ENCODE data around the gene MGLL.
"Not testable (repeated sequence)": the region's sequence is repeated elsewhere in the genome, so short reads cannot be mapped to it uniquely, and the experiment has no call there.

Gene MGLL

DNA sequence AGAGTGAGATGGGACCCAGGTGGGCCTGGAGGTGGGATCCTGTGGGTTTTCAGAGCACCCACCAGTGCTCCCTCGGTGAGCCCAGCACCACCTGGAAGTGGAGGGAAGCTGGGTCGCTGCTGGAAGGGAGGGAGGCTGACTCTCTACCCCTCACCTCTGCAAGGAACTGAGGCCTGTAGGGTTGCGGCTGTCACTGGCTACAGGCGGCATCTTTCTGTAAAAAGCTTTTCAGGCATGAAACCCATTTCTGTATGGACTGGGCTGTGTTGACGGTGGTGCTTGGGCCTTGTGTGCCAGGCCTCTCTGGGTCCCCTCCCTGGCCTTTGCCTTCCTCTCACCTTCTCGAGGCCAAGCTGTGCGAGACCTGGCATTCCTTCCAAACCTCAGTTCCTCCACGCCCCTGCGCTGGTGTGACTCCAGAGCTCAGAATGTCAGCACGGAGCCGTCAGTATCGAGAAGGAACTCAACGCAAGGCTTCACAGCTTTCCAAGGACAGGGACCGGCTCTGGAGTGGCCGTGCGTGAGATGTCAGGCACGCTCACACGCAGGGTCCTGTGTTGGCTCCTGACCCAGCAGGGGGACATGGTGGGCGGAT, 133.0 kb downstream of the MGLL start:
- Histone ChIP-seq H3K4me3 (no peak overlapping the region), H3K27ac (no peak overlapping the region)

DNA sequence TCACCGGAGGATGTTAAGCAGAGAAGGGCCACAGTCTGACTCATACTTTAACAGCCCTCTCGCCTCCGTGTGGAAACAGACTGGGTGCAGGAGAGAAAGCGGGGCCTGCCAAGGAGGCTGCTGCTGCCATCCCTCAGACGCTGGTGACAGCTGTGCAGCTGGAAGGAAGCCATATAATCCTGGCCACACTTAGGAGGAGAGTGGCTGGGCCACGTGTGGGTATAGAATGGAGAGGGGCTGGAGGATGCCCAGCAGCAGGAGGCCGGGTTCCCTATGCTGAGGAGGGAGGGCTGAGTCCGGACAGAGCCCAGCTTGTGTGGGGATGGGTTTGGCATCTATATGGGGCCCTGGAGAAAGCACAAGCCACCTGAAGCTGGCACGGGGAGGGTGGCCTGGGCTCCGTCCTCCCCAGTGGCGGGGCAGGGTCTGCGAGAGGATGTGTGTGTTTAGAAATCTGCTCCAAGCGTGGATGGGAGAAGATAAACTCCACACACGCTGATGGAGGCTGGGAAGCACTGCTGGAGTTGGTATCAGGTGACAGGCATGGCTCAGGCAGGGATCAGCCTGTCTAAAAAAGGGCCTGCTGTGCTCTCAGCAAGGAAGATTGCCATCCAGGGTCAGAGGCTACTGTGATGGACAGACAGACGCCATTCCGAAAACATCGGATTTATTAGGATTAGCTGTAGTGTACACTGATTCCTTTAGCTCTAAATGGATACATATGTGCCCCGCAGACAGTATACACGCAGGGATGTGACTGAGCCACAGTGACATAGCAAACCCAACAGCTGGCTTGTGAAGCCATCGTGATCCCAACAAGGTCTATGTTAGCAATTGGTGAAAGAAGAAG, 133.7 kb downstream of the MGLL start:
- Histone ChIP-seq H3K27ac (no peak overlapping the region), H3K4me3 (no peak overlapping the region)

DNA sequence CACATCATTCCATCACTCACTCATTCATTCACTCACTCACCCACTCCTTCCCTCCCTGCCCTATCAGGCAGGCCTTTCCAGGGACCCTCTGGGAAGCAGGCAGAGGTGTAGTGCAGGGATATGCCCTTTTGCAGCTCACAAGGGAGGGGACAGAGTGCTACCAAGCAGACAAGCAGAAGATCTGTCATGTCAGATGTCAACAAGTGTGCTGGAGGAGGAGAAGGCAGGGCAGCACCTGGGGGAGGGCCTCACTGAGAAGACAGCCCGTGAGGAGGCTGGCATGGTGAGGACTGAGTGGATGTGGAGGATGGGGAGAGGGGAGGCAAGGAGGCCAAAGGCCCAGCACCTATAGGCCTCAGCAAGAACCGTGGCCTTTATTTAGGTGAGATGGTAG, 134.3 kb downstream of the MGLL start:
- Histone ChIP-seq H3K4me3 (no peak overlapping the region), H3K27ac (no peak overlapping the region)

DNA sequence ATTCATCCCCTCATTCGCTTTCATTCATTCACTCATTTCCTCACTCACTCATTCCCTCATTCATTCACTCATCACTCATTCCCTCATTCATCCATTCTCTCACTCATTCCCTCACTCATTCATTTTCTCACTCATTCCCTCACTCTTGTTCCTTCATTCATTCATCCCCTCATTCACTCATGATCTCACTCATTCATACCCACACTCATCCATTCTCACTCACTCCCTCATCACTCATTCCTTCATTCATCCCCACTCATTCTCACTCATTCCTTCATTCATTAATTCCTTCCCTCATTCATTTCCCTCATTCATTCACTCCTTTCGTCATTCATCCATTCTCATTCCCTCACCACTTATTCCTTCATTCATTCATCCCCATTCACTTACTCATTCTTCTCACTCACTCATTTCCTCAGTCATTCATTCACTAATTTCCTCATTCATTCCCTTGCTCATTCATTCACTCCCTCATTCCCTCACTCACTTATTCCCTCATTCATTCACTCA, 135.0 kb downstream of the MGLL start:
- Histone ChIP-seq H3K4me3 (no peak overlapping the region), H3K27ac (no peak overlapping the region)

DNA sequence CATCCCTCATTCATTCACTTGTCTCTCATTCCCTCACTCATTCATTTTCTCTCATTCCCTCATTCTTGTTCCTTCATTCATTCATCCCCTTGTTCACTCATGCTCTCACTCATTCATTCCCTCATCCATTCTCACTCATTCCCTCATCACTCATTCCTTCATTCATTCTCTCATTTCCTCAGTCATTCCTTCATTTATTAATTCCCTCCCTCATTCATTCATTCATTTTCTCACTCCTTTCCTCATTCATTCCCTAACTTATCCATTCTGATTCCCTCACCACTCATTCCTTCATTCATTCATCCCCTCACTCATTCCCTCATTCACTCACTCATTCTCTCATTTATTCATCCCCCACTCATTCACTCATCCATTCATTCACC, 135.8 kb downstream of the MGLL start:
- no peak overlapping the region for H3K4me3 ChIP-seq
- H3K27ac ChIP-seq = no peak overlapping the region

DNA sequence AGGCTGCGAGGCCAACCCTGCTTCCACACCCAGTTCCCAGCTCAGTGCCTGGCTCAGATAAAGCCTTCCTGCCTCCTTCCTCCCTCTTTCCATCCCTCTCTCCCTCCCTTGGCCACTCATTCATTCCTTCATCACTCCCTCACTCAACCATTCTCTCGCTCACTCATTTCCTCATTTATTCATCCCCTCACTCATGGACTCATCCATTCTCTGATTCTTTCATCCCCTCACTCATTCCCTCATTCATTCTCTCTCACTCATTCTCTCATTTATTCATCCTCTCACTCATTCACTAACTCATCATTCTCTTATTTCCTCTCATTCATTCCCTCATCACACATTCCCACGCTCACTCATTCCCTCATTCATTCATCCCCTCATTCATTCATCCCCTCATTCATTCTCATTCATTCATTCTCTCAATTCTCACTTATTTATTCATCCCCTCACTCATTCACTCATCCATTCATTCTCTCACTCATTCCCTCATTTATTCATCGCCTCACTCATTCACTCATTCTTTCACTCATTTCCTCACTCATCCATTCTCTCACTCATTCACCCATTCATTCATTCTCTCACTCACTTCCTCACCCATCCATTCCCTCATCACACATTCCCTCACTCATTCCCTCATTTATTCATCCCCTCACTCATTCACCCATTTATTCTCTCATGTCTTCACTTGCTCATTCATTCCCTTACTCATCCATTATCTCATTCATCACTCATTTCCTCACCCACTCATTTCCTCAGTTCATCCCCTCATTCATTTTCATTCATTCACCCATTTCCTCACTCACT, 136.4 kb downstream of the MGLL start:
- no peak overlapping the region for H3K4me3 ChIP-seq
- H3K27ac ChIP-seq = no peak overlapping the region

DNA sequence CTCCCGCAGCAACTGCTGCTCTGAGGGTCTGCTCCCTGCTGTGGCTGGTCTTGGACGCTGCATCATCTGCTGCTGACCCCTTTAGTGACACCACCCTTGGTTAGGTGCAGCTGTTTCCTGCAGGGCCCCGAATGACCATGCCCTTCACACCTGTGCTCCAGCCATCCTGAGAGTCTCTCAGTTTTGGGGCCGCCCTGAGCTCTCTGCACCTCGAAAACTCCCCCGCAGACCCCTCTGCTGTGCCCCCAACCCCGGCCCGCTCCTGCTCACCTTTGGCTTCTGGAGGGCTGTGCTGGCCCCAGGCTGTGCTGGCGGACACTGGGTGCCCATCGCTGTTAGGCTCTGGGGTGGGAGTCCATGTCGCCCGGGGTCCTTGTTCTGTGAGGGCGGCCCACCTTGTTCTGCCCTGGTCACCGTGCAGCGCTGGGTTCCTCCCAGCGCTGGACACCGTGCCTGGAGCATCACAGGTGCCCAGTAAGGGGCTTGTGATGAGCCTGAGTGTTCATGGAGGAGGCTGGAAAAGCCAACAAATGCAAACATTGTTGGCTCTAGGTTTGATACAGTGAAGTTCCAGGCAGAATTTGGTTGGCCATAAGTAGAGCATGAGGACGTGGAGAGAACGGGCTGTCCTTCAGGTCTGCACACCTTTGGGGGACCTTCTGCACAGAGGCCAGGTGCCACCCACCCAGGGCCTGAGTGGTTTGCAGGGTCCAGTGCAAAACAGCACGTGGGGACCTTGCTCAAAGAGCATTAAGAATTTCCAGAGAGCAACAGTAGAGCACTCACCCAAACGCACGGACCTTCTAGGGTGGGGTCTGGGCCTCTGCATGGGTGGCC, 137.2 kb downstream of the MGLL start:
- Histone ChIP-seq H3K27ac (no peak overlapping the region), H3K4me3 (no peak overlapping the region)

DNA sequence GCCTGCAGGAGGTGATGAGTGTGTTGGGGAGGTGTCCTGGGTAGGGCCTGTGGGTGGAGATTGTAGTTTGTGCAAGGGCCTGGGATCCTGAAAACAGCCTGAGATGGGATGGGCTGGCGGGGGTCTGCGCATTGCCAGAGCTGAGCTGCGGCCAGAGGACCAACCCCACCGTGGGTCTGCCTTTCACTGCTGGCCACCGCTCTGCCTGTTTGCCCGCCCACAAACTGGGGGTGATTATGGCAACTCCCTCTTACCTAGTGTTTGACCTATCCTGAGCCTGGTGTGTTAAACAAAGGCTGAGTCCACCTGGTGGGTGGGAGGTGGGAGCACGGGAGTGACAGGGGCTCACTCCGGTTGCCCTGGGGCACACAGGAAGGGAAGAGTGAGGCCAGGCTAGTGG, 139.8 kb downstream of the MGLL start:
- no peak overlapping the region for H3K27ac ChIP-seq
- no peak overlapping the region for H3K4me3 ChIP-seq

DNA sequence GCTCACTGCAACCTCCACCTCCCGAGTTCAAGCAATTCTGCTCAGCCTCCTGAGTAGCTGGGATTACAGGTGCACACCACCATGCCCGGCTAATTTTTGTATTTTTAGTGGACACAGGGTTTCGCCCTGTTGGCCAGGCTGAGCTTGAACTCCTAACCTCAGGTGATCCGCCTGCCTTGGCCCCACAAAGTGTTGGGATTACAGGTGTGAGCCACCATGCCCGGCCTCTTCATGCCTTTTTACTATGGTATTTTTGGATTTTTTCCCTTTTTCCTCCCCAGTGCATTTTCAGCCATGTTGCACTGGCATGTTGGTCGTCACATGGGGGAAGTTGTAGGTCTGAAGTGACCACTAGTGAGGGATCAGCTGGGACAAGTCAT, 140.2 kb downstream of the MGLL start:
- not testable (repeated sequence) for H3K4me3 ChIP-seq, H3K27ac ChIP-seq

DNA sequence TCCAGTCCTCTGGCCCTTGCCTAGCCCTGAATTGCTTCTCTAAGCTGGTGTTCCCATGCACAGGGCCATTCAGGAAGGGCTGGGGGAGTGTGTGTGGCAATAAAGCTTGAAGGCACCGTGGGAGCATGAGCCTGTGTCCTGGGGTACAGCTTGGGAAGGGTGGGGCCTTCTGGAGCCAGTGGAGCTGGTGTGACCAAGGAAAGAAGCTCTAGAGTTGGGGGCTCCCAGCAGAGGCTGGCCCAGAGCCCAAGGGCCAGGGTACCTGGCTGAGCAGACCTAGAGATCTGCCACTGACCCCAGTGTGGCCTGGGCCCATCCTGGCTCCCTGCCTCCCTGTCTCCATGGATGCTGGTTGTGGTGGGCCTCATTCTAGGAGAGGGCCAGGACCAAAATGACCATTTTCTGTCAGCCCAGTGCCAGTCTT, 141.5 kb downstream of the MGLL start:
- H3K27ac ChIP-seq = no peak overlapping the region

DNA sequence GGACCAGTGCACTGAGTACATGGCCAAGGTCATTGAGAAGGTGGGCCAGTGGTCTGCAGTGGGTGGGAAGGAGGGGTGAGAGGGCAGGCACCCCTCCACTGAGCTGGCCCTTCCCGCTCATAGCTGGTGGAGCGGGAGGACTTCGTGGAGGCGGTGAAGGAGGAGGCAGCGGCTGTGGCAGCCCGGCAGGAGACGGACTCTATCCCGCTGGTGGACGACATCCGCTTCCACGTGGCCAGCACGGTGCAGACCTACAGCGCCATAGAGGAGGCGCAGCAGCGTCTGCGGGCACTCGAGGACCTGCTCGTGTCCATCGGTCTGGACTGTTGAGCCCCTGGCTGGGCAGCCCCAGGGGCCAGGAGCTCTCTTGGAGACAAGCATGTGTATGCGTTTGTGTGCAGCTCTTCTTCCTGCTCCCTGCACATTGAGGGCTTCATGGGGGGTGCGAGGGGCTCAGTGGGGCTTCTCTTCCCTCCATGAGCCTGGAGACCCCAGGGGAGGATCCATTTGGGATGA, 142.1 kb downstream of the MGLL start:
- H3K27ac ChIP-seq = no peak overlapping the region

More for the DNA sequence above, 141.5 kb downstream of the MGLL start:
- H3K4me3 ChIP-seq = no peak overlapping the region

DNA sequence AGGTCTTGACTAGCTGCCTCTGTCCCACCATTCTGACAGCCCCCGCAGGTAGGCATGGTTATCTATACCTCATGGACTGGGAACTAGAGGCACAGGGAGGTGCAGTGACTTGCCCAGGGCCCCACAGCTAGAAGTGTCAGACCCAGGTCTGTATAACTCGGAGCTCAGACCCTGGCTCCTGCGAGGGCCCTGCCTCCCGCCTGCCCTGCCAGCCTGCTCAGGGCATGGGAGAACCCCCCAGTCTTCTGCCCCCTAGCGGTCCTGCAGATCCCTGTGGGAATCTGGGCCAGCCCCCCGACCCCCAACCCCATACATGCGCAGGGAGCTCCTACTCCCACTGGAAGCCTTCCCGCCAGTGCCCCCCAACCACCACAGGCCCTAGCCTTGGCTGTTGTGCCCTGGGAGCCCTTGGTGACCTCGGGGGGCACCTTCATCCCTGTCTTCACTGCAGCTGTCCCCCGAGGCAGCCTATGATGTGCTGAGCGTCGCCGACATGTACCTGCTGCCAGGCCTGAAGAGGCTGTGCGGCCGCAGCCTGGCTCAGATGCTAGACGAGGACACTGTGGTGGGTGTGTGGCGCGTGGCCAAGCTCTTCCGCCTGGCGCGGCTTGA, 142.7 kb downstream of the MGLL start:
- Histone ChIP-seq H3K4me3 (no peak overlapping the region), H3K27ac (no peak overlapping the region)

More for the DNA sequence above, 142.1 kb downstream of the MGLL start:
- no peak overlapping the region for H3K4me3 ChIP-seq

DNA sequence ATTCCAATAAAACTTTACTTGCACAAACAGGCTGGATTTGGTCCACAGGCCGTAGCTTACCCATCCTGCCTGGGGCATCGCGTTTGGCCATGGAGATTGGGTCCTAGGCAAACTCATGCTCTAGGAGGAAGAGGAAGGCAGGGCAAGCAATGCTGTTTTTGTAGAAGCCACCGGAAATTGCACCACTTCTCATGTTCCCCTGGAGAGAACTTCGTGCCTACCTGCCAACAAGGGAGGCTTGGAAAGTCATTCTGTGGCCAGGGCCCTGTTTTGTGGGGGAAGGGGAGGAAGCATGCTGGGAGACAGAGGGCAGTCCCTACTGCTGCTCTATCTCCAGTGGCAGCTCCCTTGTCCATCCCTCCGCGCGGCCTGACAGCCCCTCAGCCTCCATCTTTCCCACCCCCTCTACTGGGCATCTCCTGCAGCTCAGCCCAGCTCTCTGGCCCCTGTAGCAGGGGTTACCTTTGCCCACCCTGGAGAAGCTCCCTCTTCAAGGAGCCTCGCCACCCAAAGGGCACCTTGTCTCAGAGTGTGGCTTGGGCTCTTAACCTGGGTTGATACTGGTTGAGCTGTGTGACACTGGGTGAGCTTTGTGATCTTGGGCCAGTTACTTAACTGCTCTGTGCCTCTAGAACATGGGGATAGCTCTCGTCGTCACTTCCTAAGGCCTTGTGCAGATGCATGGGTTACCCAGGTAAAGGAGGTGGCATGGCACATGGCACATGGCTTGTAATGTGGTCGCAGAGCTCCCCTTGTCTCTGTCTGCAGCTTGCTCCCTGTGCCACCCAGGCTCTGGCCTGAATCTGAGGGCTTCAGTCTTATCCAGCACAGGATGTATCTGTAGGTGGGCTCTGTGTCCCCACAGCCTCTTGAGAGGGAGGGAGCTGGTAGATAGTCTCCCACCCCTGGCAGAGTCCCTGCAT, 143.4 kb downstream of the MGLL start:
- H3K27ac ChIP-seq = no peak overlapping the region
- no peak overlapping the region for H3K4me3 ChIP-seq

DNA sequence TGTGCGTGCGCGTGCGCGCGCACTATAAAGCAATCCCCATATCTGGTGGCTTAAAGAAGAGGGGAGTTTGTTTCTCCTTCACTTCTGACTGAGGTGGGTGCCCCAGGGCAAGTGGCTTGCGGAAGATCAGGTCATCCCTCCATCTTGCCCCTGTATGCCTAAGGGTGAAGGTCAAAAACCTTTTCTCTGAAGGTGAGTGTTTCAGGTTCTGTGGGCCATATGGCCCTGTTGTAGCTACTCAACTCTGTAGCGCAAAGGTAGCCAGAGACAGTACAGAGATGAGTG, 144.1 kb downstream of the MGLL start:
- peak overlapping the region in 2 of 21 experiments; percentile 30 to 44 for H3K27ac ChIP-seq
- H3K4me3 ChIP-seq = no peak overlapping the region

DNA sequence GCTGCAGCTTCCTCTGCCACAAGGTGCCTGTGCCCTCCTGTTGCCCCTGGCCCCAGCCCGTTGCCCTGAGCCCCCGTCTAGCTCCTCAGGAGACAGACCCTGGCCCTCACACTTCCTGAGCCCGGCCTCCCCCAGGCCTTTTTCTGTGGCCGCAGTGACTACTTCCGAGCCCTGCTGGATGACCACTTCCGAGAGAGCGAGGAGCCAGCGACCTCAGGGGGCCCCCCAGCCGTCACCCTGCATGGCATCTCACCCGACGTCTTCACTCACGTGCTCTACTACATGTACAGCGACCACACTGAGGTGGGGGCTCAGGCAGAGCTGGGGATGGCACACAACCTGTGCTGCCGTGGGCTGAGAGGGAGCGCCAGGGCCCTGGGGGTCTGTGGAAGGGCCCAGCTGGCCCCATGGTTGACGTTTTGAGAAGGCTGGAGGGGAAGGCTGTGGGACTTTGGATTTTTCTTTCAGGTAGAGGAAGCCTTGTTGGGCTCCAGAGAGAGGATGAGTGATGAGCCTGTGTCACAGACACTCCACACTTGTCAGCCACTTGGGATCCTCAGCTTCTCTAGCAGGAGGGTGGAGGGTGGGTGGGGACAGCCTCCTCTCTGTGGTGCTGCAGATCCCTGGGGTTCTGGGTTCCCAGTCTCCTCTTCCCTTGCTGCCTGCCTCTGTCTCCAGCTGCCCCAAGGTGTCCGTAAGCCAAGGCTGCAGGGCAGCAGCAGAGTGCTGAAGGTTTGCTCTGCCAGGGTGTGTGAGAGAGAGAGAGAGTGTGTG, 144.6 kb downstream of the MGLL start:
- peak overlapping the region in 3 of 21 experiments; percentile 20 to 44 (median 30) for H3K27ac ChIP-seq
- H3K4me3 ChIP-seq = no peak overlapping the region

DNA sequence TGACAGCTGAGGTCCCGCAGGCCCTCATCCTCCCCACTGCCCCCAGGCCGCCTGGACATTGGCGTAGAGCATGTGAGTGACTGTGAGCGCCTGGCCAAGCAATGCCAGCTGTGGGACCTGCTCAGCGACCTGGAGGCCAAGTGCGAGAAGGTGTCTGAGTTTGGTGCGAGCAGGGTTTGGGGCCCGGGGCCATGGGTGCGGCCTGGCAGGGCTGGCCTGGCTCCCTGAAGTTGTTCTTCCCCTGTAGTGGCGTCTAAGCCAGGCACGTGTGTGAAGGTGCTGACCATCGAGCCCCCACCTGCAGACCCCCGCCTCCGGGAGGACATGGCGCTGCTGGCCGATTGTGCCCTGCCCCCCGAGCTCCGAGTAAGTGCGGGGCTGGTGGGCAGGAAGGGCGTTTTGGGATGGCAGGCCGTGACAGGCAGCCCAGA, 145.4 kb downstream of the MGLL start:
- H3K27ac ChIP-seq = peak overlapping the region in 1 of 21 experiments; percentile 5
- no peak overlapping the region for H3K4me3 ChIP-seq

DNA sequence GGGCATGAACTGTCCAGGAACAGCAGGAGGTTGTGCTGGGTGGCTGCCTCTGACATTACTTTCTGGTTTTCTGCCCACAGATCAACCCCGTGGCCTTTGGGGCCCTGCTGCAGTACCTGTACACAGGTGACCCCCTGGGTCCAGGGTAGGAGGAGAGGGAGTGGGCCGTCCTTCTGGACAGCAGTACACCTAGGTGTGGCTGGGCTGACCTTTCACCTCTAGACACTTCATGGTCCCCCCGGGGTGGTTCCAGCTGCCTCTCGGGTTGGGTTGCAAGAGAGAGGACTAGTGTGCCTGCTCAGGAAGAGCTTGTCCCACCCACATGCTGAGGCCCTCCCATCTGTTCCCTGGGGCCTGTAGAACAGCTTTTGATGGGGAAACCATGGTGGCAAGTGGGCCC, 145.9 kb downstream of the MGLL start:
- Histone ChIP-seq H3K27ac (peak overlapping the region in 1 of 21 experiments; percentile 5), H3K4me3 (no peak overlapping the region)
